DMS153 treated with DMSO at 0.1 percent for 48 hours (cell line): Measurements from ENCODE around the gene DNAJC1.
"Not testable (repeated sequence)": the region's sequence is repeated elsewhere in the genome, so short reads cannot be mapped to it uniquely, and the experiment has no call there.

Experiments used
- DNase-seq: peaks from one replicate; lab custom pipeline; 2025; ENCODE audit not compliant: unreplicated experiment; lab: John Stamatoyannopoulos, UW

The DNAJC1 gene

GRCh38 chr10:22003177-22003963 lies at the start of gene DNAJC1:
Gene DNAJC1 (minus strand): TSS chr10:22003730. CDS start chr10:22003434, 296 bp downstream.
- peak; percentile 64 for DNase-seq

GRCh38 chr10:22053048-22053447 lies 49.5 kb upstream of the DNAJC1 start:
- no peak for DNase-seq

GRCh38 chr10:22049635-22050034 lies 46.1 kb upstream of the DNAJC1 start:
- DNase-seq: no peak

- no peak for DNase-seq
Observed at GRCh38 chr10:22047812-22048211, 44.3 kb upstream of the DNAJC1 start.

- no peak for DNase-seq
Observed at GRCh38 chr10:22043327-22043633, 39.8 kb upstream of the DNAJC1 start.

GRCh38 chr10:22042557-22043326 lies 39.2 kb upstream of the DNAJC1 start:
- no peak for DNase-seq

GRCh38 chr10:22034333-22034732 lies 30.8 kb upstream of the DNAJC1 start:
- no peak for DNase-seq

GRCh38 chr10:22032268-22032667 lies 28.7 kb upstream of the DNAJC1 start:
- not testable (repeated sequence) for DNase-seq

GRCh38 chr10:22030421-22030820 lies 26.9 kb upstream of the DNAJC1 start:
- no peak for DNase-seq

- no peak for DNase-seq
Observed at GRCh38 chr10:22029445-22030236, 26.1 kb upstream of the DNAJC1 start.

- no peak for DNase-seq
Observed at GRCh38 chr10:22027364-22028238, 24.1 kb upstream of the DNAJC1 start.

GRCh38 chr10:22026287-22026686 lies 22.8 kb upstream of the DNAJC1 start:
- no peak for DNase-seq

GRCh38 chr10:22023508-22023907 lies 20.0 kb upstream of the DNAJC1 start:
- DNase-seq: no peak

- DNase-seq: no peak
Observed at GRCh38 chr10:22022257-22023032, 18.9 kb upstream of the DNAJC1 start.

GRCh38 chr10:22021144-22021543 lies 17.6 kb upstream of the DNAJC1 start:
- DNase-seq: not testable (repeated sequence)

- no peak for DNase-seq
Observed at GRCh38 chr10:22017283-22018020, 13.9 kb upstream of the DNAJC1 start.

GRCh38 chr10:22016046-22016705 lies 12.6 kb upstream of the DNAJC1 start:
- no peak for DNase-seq

GRCh38 chr10:22010973-22011408 lies 7.5 kb upstream of the DNAJC1 start:
- no peak for DNase-seq

- DNase-seq: no peak
Observed at GRCh38 chr10:22010539-22010938, 7.0 kb upstream of the DNAJC1 start.
